ENCODE data around the gene DDOST.

DNA sequence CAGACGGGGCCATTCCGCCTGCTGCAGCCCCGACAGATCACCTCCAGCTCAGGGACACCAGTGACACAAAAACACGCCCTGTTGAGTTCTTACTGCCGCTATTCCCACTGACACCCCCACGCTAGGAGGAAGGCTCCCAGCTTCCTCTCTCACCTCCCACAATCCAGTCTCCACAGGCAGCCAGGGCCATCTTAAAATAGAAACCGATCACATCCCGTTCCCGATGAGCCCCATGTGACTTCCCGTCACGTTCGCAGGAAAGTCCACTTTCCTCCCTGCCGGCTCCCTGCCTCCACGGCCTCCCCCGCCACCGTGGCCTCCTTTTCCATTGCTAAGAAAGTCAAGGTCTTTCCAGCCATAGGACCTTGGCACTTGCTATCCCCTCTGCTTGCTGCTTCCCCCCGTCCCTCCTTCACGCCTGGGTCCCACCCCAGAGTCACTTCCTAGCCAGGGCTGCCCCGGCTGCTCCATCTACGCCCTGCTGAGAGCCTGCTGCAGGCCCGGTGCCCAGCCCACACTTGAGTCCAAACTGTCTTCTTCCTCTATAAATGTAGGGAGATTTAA lies 24.0 kb upstream of the DDOST start:
- TF ChIP-seq POLR2A (IDR thresholded peaks at IDR 0.05; ENCODE audit: extremely low read depth, insufficient read length) (no peak), CTCF (IDR thresholded peaks at IDR 0.05; ENCODE audit: low read depth, low read length) (no peak), MAX (IDR thresholded peaks at IDR 0.05; ENCODE audit: low read depth, low read length) (no peak)
